ENCODE results near the gene TMTC2. TPM values are rescaled to one million over a fixed set of nuclear protein-coding genes. Genes with fewer than 3 reads are reported as not detected.

TMTC2 gene
- polyA plus RNA-seq, 1 experiment: 1.6 TPM

DNA sequence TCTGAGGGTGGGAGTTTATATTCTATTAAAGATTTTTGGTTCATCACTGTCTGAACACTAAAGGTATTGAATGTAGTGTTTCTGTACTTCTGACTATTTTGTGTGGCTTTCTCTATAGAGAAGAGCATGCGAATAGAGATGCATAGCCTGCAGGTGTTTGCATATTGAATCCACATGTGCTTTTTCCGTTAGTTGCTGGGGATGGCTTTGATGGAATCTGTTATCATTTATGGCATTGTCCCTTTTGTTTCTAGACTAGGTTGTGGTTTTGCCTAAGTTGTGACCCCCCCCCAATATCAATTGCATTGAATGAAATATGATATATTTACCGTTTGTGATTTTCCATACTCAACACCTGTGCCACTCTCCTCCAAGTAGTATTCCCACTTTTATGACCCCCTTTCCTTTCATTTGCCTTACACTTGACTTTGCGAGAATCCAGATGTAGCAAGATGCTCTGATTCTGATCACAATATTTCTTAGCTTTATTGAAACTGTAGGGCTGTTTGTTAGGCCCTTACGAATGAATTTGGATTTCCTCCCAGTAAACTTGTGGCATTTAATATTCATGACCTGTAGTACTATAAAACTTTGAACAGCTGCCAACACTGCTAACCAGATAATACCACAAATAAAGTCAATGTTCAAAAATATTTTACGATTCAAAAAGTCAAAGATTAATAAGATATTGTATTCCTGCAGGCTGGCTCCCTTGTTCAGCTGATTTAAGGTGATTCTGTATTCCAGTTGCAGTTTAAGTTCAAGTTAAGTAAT lies 176.4 kb downstream of the TMTC2 start:
- H3K4me3 ChIP-seq (ENCODE audit: low read depth, low read length): no peak overlapping the region
- ChIA-PET CTCF (no interaction called here), POLR2A (no interaction called here)
- no peak overlapping the region for H3K27ac ChIP-seq (ENCODE audit: low read depth, low read length)
- DNase-seq (ENCODE audit: low read depth, low spot score): no peak
- no peaks in the 10 kb centered on the region; the same call in 1 of the 2 replicates for H3K9me3 ChIP-seq (ENCODE audit: control insufficient read depth, insufficient read depth, low read length)
- no peaks in the 10 kb centered on the region for H3K27me3 ChIP-seq (ENCODE audit: control insufficient read depth, insufficient read depth, low read length)
- TF ChIP-seq, protein P1, sequence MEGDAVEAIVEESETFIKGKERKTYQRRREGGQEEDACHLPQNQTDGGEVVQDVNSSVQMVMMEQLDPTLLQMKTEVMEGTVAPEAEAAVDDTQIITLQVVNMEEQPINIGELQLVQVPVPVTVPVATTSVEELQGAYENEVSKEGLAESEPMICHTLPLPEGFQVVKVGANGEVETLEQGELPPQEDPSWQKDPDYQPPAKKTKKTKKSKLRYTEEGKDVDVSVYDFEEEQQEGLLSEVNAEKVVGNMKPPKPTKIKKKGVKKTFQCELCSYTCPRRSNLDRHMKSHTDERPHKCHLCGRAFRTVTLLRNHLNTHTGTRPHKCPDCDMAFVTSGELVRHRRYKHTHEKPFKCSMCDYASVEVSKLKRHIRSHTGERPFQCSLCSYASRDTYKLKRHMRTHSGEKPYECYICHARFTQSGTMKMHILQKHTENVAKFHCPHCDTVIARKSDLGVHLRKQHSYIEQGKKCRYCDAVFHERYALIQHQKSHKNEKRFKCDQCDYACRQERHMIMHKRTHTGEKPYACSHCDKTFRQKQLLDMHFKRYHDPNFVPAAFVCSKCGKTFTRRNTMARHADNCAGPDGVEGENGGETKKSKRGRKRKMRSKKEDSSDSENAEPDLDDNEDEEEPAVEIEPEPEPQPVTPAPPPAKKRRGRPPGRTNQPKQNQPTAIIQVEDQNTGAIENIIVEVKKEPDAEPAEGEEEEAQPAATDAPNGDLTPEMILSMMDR (IDR thresholded peaks at IDR 0.05; ENCODE audit: low read depth, low read length): no peak

GRCh38 chr12:82866227-82866775 lies 179.6 kb downstream of the TMTC2 start:
- H3K9me3 ChIP-seq (ENCODE audit: control insufficient read depth, insufficient read depth, low read length): no peaks in the 10 kb centered on the region
- no peaks in the 10 kb centered on the region for H3K27me3 ChIP-seq (ENCODE audit: control insufficient read depth, insufficient read depth, low read length)
- TF ChIP-seq, protein P1 (IDR thresholded peaks at IDR 0.05; ENCODE audit: low read depth, low read length): no peak
- ChIA-PET CTCF (no interaction called here), POLR2A (no interaction called here)
- no peak overlapping the region for H3K4me3 ChIP-seq (ENCODE audit: low read depth, low read length)
- no peak for DNase-seq (ENCODE audit: low read depth, low spot score)
- no peak overlapping the region for H3K27ac ChIP-seq (ENCODE audit: low read depth, low read length)

DNA sequence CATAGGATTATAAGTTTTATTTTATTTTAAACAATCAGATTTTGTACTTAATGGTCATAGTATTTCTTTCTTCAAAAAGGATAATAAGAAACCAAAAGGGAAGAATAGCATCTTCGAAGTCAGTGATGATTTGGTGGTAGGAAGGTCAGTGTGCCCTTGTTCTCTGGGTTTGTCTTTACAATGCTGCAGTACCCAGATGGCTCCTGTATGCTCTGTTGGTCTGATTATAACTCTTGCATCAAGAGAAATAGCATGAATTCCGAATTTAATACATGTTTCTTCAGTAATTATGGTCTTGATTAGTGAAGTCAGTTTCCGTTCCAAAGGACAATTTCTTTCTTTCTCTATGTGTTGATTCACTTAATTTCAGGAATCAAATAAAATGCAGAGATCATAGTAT lies 180.2 kb downstream of the TMTC2 start:
- Histone ChIP-seq H3K27me3 (ENCODE audit: control insufficient read depth, insufficient read depth, low read length) (no peaks in the 10 kb centered on the region), H3K4me3 (ENCODE audit: low read depth, low read length) (no peak overlapping the region), H3K9me3 (ENCODE audit: control insufficient read depth, insufficient read depth, low read length) (no peaks in the 10 kb centered on the region), H3K27ac (ENCODE audit: low read depth, low read length) (no peak overlapping the region)
- TF ChIP-seq, protein P1 (IDR thresholded peaks at IDR 0.05; ENCODE audit: low read depth, low read length): no peak
- no peak for DNase-seq (ENCODE audit: low read depth, low spot score)
- POLR2A ChIA-PET: no interaction called here
- CTCF ChIA-PET: no interaction called here

GRCh38 chr12:82867762-82868500 lies 181.2 kb downstream of the TMTC2 start:
- CTCF ChIA-PET: no interaction called here
- DNase-seq (ENCODE audit: low read depth, low spot score): no peak

More at GRCh38 chr12:82867762-82868500, 181.2 kb downstream of the TMTC2 start:
- POLR2A ChIA-PET: no interaction called here
- H3K27me3 ChIP-seq (ENCODE audit: control insufficient read depth, insufficient read depth, low read length): no peaks in the 10 kb centered on the region
- H3K9me3 ChIP-seq (ENCODE audit: control insufficient read depth, insufficient read depth, low read length): no peaks in the 10 kb centered on the region
- TF ChIP-seq, protein P1 (IDR thresholded peaks at IDR 0.05; ENCODE audit: low read depth, low read length): no peak
- H3K4me3 ChIP-seq (ENCODE audit: low read depth, low read length): no peak overlapping the region
- no peak overlapping the region for H3K27ac ChIP-seq (ENCODE audit: low read depth, low read length)
